AG09309 (cell line): ENCODE data around the gene WDR70.

Experiments used
- DNase-seq: peaks from one replicate; pipeline ENCODE4 v3.0.0-alpha.2; 2010; ENCODE audit warnings: low read depth
- H3K4me3 ChIP-seq: 2 replicates; pipeline ENCODE4 v1.5.1; 2011; ENCODE audit warnings: mild to moderate bottlenecking, low read depth, low read length, moderate library complexity; ENCODE audit not compliant: control insufficient read depth
- CTCF ChIP-seq: IDR thresholded peaks from 2 replicates; pipeline ENCODE4 v1.5.1; 2011; ENCODE audit warnings: mild to moderate bottlenecking, low read depth, low read length, inconsistent platforms; ENCODE audit not compliant: insufficient read depth, control insufficient read depth; ENCODE audit errors: missing control alignments

WDR70 gene

GRCh38 chr5:37519807-37520206, 140.7 kb downstream of the WDR70 start:
- no peak for DNase-seq
- H3K4me3 ChIP-seq, result no peak overlapping the region
- no peak for TF ChIP-seq CTCF

- TF ChIP-seq CTCF, result no peak
- H3K4me3 ChIP-seq, result no peak overlapping the region
- no peak for DNase-seq
Observed at GRCh38 chr5:37520811-37521210, 141.7 kb downstream of the WDR70 start.

- TF ChIP-seq CTCF, result no peak
- no peak overlapping the region for H3K4me3 ChIP-seq
- DNase-seq, result no peak
Observed at GRCh38 chr5:37532976-37533740, 154.0 kb downstream of the WDR70 start.

- DNase-seq, result no peak
- no peak overlapping the region for H3K4me3 ChIP-seq
- no peak for TF ChIP-seq CTCF
Observed at GRCh38 chr5:37533851-37534250, 154.7 kb downstream of the WDR70 start.

GRCh38 chr5:37539459-37539858, 160.3 kb downstream of the WDR70 start:
- no peak overlapping the region for H3K4me3 ChIP-seq
- DNase-seq, result no peak
- no peak for TF ChIP-seq CTCF

- DNase-seq, result no peak
- no peak for TF ChIP-seq CTCF
- no peak overlapping the region for H3K4me3 ChIP-seq
Observed at GRCh38 chr5:37543216-37543615, 164.1 kb downstream of the WDR70 start.
